Esophagus muscularis mucosa (tissue), 4 donors: ENCODE results near the gene SLC10A7.

ENCODE experiments used
- EP300 ChIP-seq: sonication (generic); formaldehyde crosslinking; IDR thresholded peaks from one replicate; pipeline ENCODE4 v1.6.1; 2017; ENCODE audit warnings: antibody characterized with exemption
- POLR2A ChIP-seq: fragments of 450-650 bp; IDR thresholded peaks from one replicate; pipeline ENCODE4 v1.6.1; 2017; ENCODE audit warnings: antibody characterized with exemption, moderate library complexity, mild to moderate bottlenecking, low read depth
- POLR2AphosphoS5 ChIP-seq, 2 donors: sonication (generic); formaldehyde crosslinking; IDR thresholded peaks; one replicate each; pipeline ENCODE4 v1.6.1; 2017; ENCODE audit warnings: antibody characterized with exemption in 2 of 2
- TF ChIP-seq, protein P1 (sequence below), 3 experiments: fragments of 200-600 bp in 2 of 3; fragments of 450-650 bp in 1 of 3; sonication (generic) in 2 of 3; IDR thresholded peaks; one replicate each; pipeline ENCODE4 v1.5.1; 2017 to 2019; ENCODE audit warnings: antibody characterized with exemption in 3 of 3, mild to moderate bottlenecking in 2 of 3, moderate library complexity in 1 of 3

DNA sequence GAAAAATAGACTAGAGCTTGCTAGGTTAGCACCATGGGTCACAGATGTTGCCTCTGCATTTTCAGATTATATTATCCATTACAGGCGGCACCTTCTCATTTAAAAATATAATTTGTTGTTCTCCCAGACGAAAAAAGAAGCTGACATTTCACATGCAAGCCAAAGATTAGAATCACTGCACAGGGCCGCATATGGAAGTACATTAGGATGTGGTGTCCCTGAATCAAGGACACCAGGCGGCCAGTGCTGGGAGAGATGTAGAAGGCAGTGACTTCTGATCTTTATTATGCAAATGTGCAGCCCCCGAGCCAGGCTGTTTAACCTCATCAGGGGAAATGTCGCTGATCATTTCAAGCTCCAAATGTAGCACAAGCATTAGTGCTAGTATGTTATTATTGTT lies 284.6 kb downstream of the SLC10A7 start:
- TF ChIP-seq, protein P1, sequence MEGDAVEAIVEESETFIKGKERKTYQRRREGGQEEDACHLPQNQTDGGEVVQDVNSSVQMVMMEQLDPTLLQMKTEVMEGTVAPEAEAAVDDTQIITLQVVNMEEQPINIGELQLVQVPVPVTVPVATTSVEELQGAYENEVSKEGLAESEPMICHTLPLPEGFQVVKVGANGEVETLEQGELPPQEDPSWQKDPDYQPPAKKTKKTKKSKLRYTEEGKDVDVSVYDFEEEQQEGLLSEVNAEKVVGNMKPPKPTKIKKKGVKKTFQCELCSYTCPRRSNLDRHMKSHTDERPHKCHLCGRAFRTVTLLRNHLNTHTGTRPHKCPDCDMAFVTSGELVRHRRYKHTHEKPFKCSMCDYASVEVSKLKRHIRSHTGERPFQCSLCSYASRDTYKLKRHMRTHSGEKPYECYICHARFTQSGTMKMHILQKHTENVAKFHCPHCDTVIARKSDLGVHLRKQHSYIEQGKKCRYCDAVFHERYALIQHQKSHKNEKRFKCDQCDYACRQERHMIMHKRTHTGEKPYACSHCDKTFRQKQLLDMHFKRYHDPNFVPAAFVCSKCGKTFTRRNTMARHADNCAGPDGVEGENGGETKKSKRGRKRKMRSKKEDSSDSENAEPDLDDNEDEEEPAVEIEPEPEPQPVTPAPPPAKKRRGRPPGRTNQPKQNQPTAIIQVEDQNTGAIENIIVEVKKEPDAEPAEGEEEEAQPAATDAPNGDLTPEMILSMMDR (IDR thresholded peaks at IDR 0.05): no peak
- TF ChIP-seq POLR2A (no peak), EP300 (no peak), POLR2AphosphoS5 (IDR thresholded peaks at IDR 0.05) (no peak)
